Anterior cingulate cortex (tissue), 58 donors: ENCODE measurements around the gene ISL2.

Experiments used
- DNase-seq, 58 donors: peaks; one replicate each; lab custom pipeline; 2025; lab: John Stamatoyannopoulos, UW

ISL2 gene

GRCh38 chr15:76368122-76368621 is 31.6 kb downstream of the ISL2 start:
- DNase-seq = no peak

- no peak for DNase-seq
These were observed 39.5 kb downstream of the ISL2 start for GRCh38 chr15:76376029-76376428.

- DNase-seq = no peak
These were observed 40.2 kb downstream of the ISL2 start for GRCh38 chr15:76376816-76377215.

GRCh38 chr15:76377217-76377616 is 40.6 kb downstream of the ISL2 start:
- no peak for DNase-seq

GRCh38 chr15:76377751-76378150 is 41.2 kb downstream of the ISL2 start:
- no peak for DNase-seq

GRCh38 chr15:76378691-76379090 is 42.1 kb downstream of the ISL2 start:
- DNase-seq = no peak

GRCh38 chr15:76380249-76380648 is 43.7 kb downstream of the ISL2 start:
- no peak for DNase-seq

DNA sequence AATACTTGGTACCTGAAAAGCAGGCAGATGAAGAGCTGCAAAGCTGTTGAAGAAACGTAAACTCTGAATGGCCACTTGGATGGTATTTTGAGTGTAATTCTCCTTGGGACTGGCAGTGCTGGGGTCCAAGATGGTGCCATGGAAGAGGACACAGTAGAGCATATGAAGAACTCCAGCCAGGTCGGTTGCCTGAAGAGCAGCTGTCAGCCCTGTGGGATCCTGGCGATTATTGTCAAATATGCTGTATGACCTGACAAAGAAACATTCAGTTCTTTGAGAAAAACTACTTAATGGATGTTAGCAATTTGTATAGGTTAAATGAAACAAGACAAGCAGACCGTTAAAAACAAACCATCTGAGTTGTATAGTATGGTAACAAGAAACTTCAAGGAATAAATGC is 44.8 kb downstream of the ISL2 start:
- DNase-seq = no peak

- no peak for DNase-seq
These were observed 46.6 kb downstream of the ISL2 start for GRCh38 chr15:76382987-76383728.

GRCh38 chr15:76384409-76384808 is 47.8 kb downstream of the ISL2 start:
- no peak for DNase-seq

GRCh38 chr15:76386178-76386577 is 49.6 kb downstream of the ISL2 start:
- DNase-seq = no peak

DNA sequence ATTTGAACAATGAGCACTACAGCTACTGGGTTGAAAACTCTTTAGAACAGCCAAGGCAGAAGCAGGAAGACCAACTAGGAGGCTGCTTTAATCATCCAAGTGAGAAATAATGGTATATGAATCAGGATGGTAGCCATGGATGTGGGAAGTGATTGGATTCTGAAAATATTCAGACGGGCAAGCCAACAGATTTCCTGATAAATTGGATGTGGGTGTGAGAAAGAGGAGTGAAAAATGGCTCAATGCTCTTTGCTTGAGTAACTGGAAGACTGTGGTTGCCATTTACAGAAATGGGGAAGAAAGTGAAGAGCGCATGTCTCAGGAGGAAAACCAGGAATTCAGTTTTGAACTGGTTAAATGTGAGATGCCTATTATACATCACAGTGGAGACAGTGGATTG is 50.4 kb downstream of the ISL2 start:
- DNase-seq = no peak

DNA sequence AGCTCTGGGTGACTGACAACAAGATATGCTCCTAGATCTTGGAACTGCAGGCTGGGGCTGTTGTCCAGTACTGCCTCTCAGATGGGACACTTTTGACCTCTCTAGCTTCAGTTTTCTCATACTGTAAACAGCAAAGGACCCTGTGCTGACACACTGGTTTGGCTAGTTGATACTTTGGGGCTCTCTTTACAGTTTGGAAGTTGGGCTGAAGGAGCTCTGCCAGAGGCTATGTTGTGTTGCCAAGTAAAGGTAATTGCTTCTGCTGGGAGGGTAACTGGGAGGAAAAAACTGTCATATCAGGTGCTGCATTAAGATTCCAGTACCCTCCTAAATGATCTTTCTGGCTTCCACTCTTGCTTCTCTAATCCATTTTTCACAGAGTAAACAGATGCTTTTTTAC is 54.0 kb downstream of the ISL2 start:
- no peak for DNase-seq

GRCh38 chr15:76391309-76391708 is 54.7 kb downstream of the ISL2 start:
- DNase-seq = no peak

DNA sequence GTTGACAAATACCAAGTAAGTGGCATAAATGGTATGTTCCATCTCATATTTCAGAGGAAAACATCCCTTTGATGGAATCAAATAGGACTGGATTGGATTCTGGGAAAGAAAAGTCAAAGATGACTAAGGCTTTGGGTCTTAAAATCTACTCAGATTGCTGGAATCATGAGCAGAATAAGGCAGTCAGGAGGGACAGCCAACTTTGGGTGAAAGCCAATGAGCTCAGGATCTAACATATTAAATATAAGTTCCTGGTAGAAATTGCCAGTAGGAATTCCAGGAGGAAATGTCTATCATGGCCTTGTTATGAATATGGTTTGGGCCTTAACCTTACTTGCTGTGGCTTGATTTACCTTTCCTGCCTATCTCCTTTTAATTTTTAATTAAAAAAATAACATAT is 55.3 kb downstream of the ISL2 start:
- no peak for DNase-seq
